H1 (cell line): ENCODE results near the gene KIF5C. TPM values are rescaled to one million over a fixed set of nuclear protein-coding genes. Genes with fewer than 3 reads are reported as not detected.

Source experiments
- CHD7 ChIP-seq: fragments of 300-600 bp; sonication (generic); IDR thresholded peaks from 2 replicates; pipeline ENCODE4 v1.7.1; 2012; ENCODE audit warnings: low read length, moderate library complexity, mild to moderate bottlenecking, inconsistent platforms; ENCODE audit not compliant: insufficient replicate concordance
- CTCF ChIP-seq, 3 experiments: IDR thresholded peaks; 1 replicate in 2 of 3; 2 replicates in 1 of 3; pipeline versions ENCODE4 v1.5.1 to v1.6.1; 2011; ENCODE audit warnings: low read length in 3 of 3, mild to moderate bottlenecking in 3 of 3, inconsistent platforms in 2 of 3, low read depth in 1 of 3, moderate library complexity in 1 of 3; ENCODE audit not compliant: insufficient read depth in 1 of 3; ENCODE audit errors: control extremely low read depth in 1 of 3
- EGR1 ChIP-seq: IDR thresholded peaks from 2 replicates; pipeline ENCODE4 v1.6.1; 2011; ENCODE audit warnings: low read depth, low read length, borderline replicate concordance
- KDM1A ChIP-seq: fragments of 200-600, 300-600 bp; sonication (generic); IDR thresholded peaks from 2 replicates; pipeline ENCODE4 v1.7.1; 2016; ENCODE audit warnings: mild to moderate bottlenecking, low read length, borderline replicate concordance
- polyA plus RNA-seq, 7 experiments: library from polyadenylated mRNA; depleted of rRNA in 3 of 7; stranded (reverse) in 5 of 7; unstranded in 2 of 7; fragments of >200 nt in 5 of 7; fragments of 200-250 nt in 2 of 7; gene quantifications; 1 replicate in 5 of 7; 2 replicates in 1 of 7; 4 replicates in 1 of 7; pipeline versions ENCODE4 v1.2.1 to v1.2.3, GENCODE V29; 2011 to 2013; ENCODE audit warnings: missing spikeins in 2 of 7, mixed read lengths in 2 of 7
- total RNA-seq: library from RNA; stranded (reverse); fragmentation: NEBNext Ultra II Directional; extraction: Animal tissue kit (Norgen Biotek cat#: 25700); gene quantifications from 2 replicates; pipeline ENCODE4 v1.2.1, GENCODE V29; 2021

Gene KIF5C
- total and polyA plus RNA-seq, 2 of the 8 experiments (the other 6 are each of a cell fraction or from before 2014, with no cell fraction given) = 16.3 to 66.4 TPM

GRCh38 chr2:148996805-148997204, 121.8 kb downstream of the KIF5C start (continued):
- TF ChIP-seq CTCF (IDR thresholded peaks at IDR 0.05; ENCODE audit: control extremely low read depth in 1 of 3, insufficient read depth in 1 of 3, low read depth in 1 of 3, low read length in 3 of 3) = no peak
- no peak for TF ChIP-seq CHD7
- TF ChIP-seq KDM1A = no peak
- no peak for TF ChIP-seq EGR1
- TF ChIP-seq, all 59 proteins: peak for 0
